Peyer's patch (tissue), 4 donors: ENCODE measurements around the gene CBFB.

ENCODE experiments used
- CTCF ChIP-seq, 6 experiments: fragments of 450-650 bp in 4 of 6; fragments of 200-600 bp in 2 of 6; sonication (generic) in 1 of 6; IDR thresholded peaks; one replicate each; pipeline ENCODE4 v1.5.1; 2017 to 2019; ENCODE audit warnings: antibody characterized with exemption in 6 of 6, mild to moderate bottlenecking in 3 of 6, moderate library complexity in 1 of 6
- POLR2A ChIP-seq, 2 donors: fragments of 450-650 bp; IDR thresholded peaks; one replicate each; pipeline ENCODE4 v1.5.1; 2017; ENCODE audit warnings: antibody characterized with exemption in 2 of 2, mild to moderate bottlenecking in 2 of 2, moderate library complexity in 2 of 2

- TF ChIP-seq CTCF (IDR thresholded peaks at IDR 0.05) (no peak), POLR2A (IDR thresholded peaks at IDR 0.05) (no peak)
Observed at GRCh38 chr16:67105246-67105645, 76.3 kb downstream of the CBFB start.
